K562 (cell line): ENCODE results near the gene MMP24.

Experiments
- SMAD1 ChIP-seq: fragments of 150-350 bp; IDR thresholded peaks from 2 replicates; pipeline ENCODE4 v1.6.1; 2014; ENCODE audit warnings: low read length, low read depth; ENCODE audit not compliant: partially characterized antibody
- TEAD2 ChIP-seq: fragments of 450-650 bp; IDR thresholded peaks from 2 replicates; pipeline ENCODE4 v1.6.1; 2016; ENCODE audit warnings: missing genetic modification characterization, control low read depth, missing compliant biosample characterization
- ZNF282 ChIP-seq: sonication (generic); formaldehyde crosslinking; IDR thresholded peaks from 2 replicates; pipeline ENCODE4 v1.8.1; 2023; ENCODE audit warnings: missing genetic modification reagents
- TF ChIP-seq, protein P1 (sequence below): fragments of 450-650 bp; formaldehyde crosslinking; IDR thresholded peaks from 2 replicates; pipeline ENCODE4 v1.4.0; 2020; ENCODE audit warnings: mild to moderate bottlenecking, mixed read lengths

GRCh38 chr20:35287509-35288324, 61.2 kb downstream of the MMP24 start:
- TF ChIP-seq SMAD1 (no peak), ZNF282 (CRISPR knock-in tag) (no peak), TEAD2 (tag) (no peak)
- TF ChIP-seq, protein P1, sequence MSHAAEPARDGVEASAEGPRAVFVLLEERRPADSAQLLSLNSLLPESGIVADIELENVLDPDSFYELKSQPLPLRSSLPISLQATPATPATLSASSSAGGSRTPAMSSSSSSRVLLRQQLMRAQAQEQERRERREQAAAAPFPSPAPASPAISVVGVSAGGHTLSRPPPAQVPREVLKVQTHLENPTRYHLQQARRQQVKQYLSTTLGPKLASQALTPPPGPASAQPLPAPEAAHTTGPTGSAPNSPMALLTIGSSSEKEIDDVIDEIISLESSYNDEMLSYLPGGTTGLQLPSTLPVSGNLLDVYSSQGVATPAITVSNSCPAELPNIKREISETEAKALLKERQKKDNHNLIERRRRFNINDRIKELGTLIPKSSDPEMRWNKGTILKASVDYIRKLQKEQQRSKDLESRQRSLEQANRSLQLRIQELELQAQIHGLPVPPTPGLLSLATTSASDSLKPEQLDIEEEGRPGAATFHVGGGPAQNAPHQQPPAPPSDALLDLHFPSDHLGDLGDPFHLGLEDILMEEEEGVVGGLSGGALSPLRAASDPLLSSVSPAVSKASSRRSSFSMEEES (CRISPR knock-in tag): no peak
